Aorta (tissue), 5 donors: ENCODE data around the gene RAB4B. TPM values are rescaled to one million over a fixed set of nuclear protein-coding genes. Genes with fewer than 3 reads are reported as not detected.
"Not testable (repeated sequence)": the region's sequence is repeated elsewhere in the genome, so short reads cannot be mapped to it uniquely, and the experiment has no call there.

Source experiments
- ATAC-seq: fragments of 200-7000 bp; cut with Tn5 transposase; one replicate; pipeline ENCODE4 v1.9.1; 2022; ENCODE audit warnings: moderate library complexity; ENCODE audit not compliant: low FRiP score
- DNase-seq, 2 donors: peaks; one replicate each; pipeline ENCODE4 v3.0.0-alpha.2; 2020
- H3K27ac ChIP-seq, 2 donors: one replicate each; pipeline ENCODE4 v1.5.1; 2013; ENCODE audit warnings: low read length in 2 of 2, mild to moderate bottlenecking in 2 of 2, moderate library complexity in 2 of 2, control low read depth in 1 of 2, inconsistent platforms in 1 of 2, low read depth in 1 of 2
- H3K27me3 ChIP-seq, 2 donors: one replicate each; pipeline ENCODE4 v1.6.1; 2013; ENCODE audit warnings: control low read depth in 1 of 2, low read length in 1 of 2, mild to moderate bottlenecking in 1 of 2, moderate library complexity in 1 of 2; ENCODE audit not compliant: insufficient read depth in 2 of 2, control insufficient read depth in 1 of 2
- H3K36me3 ChIP-seq, 2 donors: one replicate each; pipeline ENCODE4 v1.6.1; 2013; ENCODE audit warnings: control low read depth in 1 of 2, low read length in 1 of 2, mild to moderate bottlenecking in 1 of 2; ENCODE audit not compliant: insufficient read depth in 2 of 2, control insufficient read depth in 1 of 2
- H3K4me1 ChIP-seq, 2 donors: one replicate each; pipeline ENCODE4 v1.6.1; 2013; ENCODE audit warnings: low read length in 2 of 2, control low read depth in 1 of 2, mild to moderate bottlenecking in 1 of 2, moderate library complexity in 1 of 2; ENCODE audit not compliant: insufficient read depth in 2 of 2, control insufficient read depth in 1 of 2
- H3K4me3 ChIP-seq, 2 donors: one replicate each; pipeline ENCODE4 v1.5.1; 2013; ENCODE audit warnings: low read length in 2 of 2, control low read depth in 1 of 2, mild to moderate bottlenecking in 1 of 2
- H3K9me3 ChIP-seq: one replicate; pipeline ENCODE4 v1.6.1; 2013; ENCODE audit warnings: mild to moderate bottlenecking, low read length; ENCODE audit not compliant: control insufficient read depth
- WGBS, 2 donors: extraction: QIAGEN DNeasy Blood & Tissue Kit; methylation state at CpG; one replicate each; pipeline ENCODE4 v1.1.7; 2013; 5-methylcytosine and 5-hydroxymethylcytosine counted together
- intact Hi-C, 2 donors: fragments of 100-400 bp; cut with DNase I; formaldehyde crosslinking; loops; one replicate each; pipeline versions ENCODE4 v1.14.2 to v1.15.0; 2022
- polyA plus RNA-seq, 2 donors: library from polyadenylated mRNA; stranded (reverse); fragments of 200-250 nt; gene quantifications; one replicate each; pipeline ENCODE4 v1.2.3, GENCODE V29; 2013
- total RNA-seq, 2 donors: library from RNA; stranded (reverse); fragmentation: NEBNext Ultra II Directional; extraction: Animal tissue kit (Norgen Biotek cat#: 25700); gene quantifications; one replicate each; pipeline ENCODE4 v1.2.1, GENCODE V29; 2021
- donor health status: healthy with polysubstance abuse.
- donor health status: Bipolar disorder and iron deficiency.
- donor health status: DM: no; HTN: no; CAD: no.
- donor health status: DM: no; HTN: no; CAD: no.
- donor health status: DM: yes; HTN: yes; CAD: no.

RAB4B gene
- total and polyA plus RNA-seq, 4 donors = 19.3 to 67.2 (median 30.7) TPM

- Histone ChIP-seq H3K36me3 (peaks cover 6 to 10% of the 10 kb centered on the region in 2 donors), H3K4me1 (no peaks in the 10 kb centered on the region), H3K27ac (no peak overlapping the region), H3K27me3 (no peaks in the 10 kb centered on the region), H3K9me3 (no peaks in the 10 kb centered on the region), H3K4me3 (no peak overlapping the region)
- no peak for ATAC-seq
- intact Hi-C loops = no loop called here
- 92 to 93% methylated on average over 3 of the region's 3 CpGs for WGBS, 2 donors
- DNase-seq = no peak
These were observed 22.8 kb upstream of the RAB4B start for GRCh38 chr19:40755248-40755624.

- no peaks in the 10 kb centered on the region for H3K27me3 ChIP-seq
- no peak for ATAC-seq
- H3K36me3 ChIP-seq = peaks cover 9 to 10% of the 10 kb centered on the region in 2 donors
- no peaks in the 10 kb centered on the region for H3K4me1 ChIP-seq
- 95 to 97% methylated on average over 8 of the region's 8 CpGs for whole genome bisulfite sequencing, 2 donors
- intact Hi-C loops = no loop called here
- no peak overlapping the region for H3K4me3 ChIP-seq
- no peaks in the 10 kb centered on the region for H3K9me3 ChIP-seq
- DNase-seq = no peak
- no peak overlapping the region for H3K27ac ChIP-seq
These were observed 22.3 kb upstream of the RAB4B start for GRCh38 chr19:40755791-40756190.

GRCh38 chr19:40756502-40757110 is 21.4 kb upstream of the RAB4B start:
- DNase-seq (no peak), ATAC-seq (no peak)
- no peaks in the 10 kb centered on the region for H3K27me3 ChIP-seq
- H3K9me3 ChIP-seq = no peaks in the 10 kb centered on the region
- 77 to 78% methylated on average over 11 of the region's 11 CpGs for WGBS, 2 donors
- no peak overlapping the region for H3K27ac ChIP-seq
- intact Hi-C loops = no loop called here
- no peaks in the 10 kb centered on the region for H3K4me1 ChIP-seq
- H3K36me3 ChIP-seq = peaks cover 10% of the 10 kb centered on the region in 2 donors
- H3K4me3 ChIP-seq = no peak overlapping the region

- H3K27ac ChIP-seq = no peak overlapping the region
- intact Hi-C loops = no loop called here
- H3K4me3 ChIP-seq = no peak overlapping the region
- H3K36me3 ChIP-seq = peaks cover 10 to 24% of the 10 kb centered on the region in 2 donors
- no peaks in the 10 kb centered on the region for H3K27me3 ChIP-seq
- no peak for ATAC-seq
- H3K9me3 ChIP-seq = no peaks in the 10 kb centered on the region
- DNase-seq = no peak
- WGBS, 2 donors = 97 to 100% methylated on average over 3 of the region's 3 CpGs
- H3K4me1 ChIP-seq = no peaks in the 10 kb centered on the region
These were observed 19.6 kb upstream of the RAB4B start for GRCh38 chr19:40758491-40758890.

- Histone ChIP-seq H3K4me3 (no peak overlapping the region), H3K27me3 (no peaks in the 10 kb centered on the region), H3K27ac (no peak overlapping the region), H3K9me3 (no peaks in the 10 kb centered on the region), H3K36me3 (peaks cover 10 to 30% of the 10 kb centered on the region in 2 donors), H3K4me1 (no peaks in the 10 kb centered on the region)
- DNase-seq = no peak
- no peak for ATAC-seq
- WGBS, 2 donors = 85 to 89% methylated on average over 13 of the region's 13 CpGs
- intact Hi-C loops = no loop called here
These were observed 18.7 kb upstream of the RAB4B start for GRCh38 chr19:40759352-40759751.

GRCh38 chr19:40762754-40763470 is 15.1 kb upstream of the RAB4B start:
- Histone ChIP-seq H3K4me3 (no peak overlapping the region), H3K9me3 (no peaks in the 10 kb centered on the region), H3K27me3 (no peaks in the 10 kb centered on the region), H3K4me1 (no peaks in the 10 kb centered on the region), H3K27ac (no peak overlapping the region), H3K36me3 (peaks cover 10 to 34% of the 10 kb centered on the region in 2 donors)
- 90 to 92% methylated on average over 17 of the region's 17 CpGs for WGBS, 2 donors
- peak; percentile 11 for ATAC-seq
- DNase-seq = no peak
- intact Hi-C loops = no loop called here

GRCh38 chr19:40763526-40763925 is 14.5 kb upstream of the RAB4B start:
- H3K9me3 ChIP-seq = no peaks in the 10 kb centered on the region
- H3K4me3 ChIP-seq = no peak overlapping the region
- WGBS, 2 donors = 89% methylated on average over 7 of the region's 7 CpGs
- peaks cover 6 to 32% of the 10 kb centered on the region in 2 donors for H3K36me3 ChIP-seq
- intact Hi-C loops = no loop called here
- H3K27ac ChIP-seq = no peak overlapping the region
- no peaks in the 10 kb centered on the region for H3K4me1 ChIP-seq
- no peak for ATAC-seq
- no peak for DNase-seq
- no peaks in the 10 kb centered on the region for H3K27me3 ChIP-seq

- Histone ChIP-seq H3K27me3 (no peaks in the 10 kb centered on the region), H3K27ac (no peak overlapping the region), H3K4me3 (no peak overlapping the region), H3K4me1 (no peaks in the 10 kb centered on the region), H3K36me3 (peaks cover 6 to 32% of the 10 kb centered on the region in 2 donors), H3K9me3 (no peaks in the 10 kb centered on the region)
- 93% methylated on average over 10 of the region's 10 CpGs for WGBS, 2 donors
- intact Hi-C loops = no loop called here
- ATAC-seq (no peak), DNase-seq (no peak)
These were observed 14.1 kb upstream of the RAB4B start for GRCh38 chr19:40763963-40764362.

- peaks cover 0 to 26% of the 10 kb centered on the region in 2 donors for H3K36me3 ChIP-seq
- DNase-seq, intact Hi-C loops, H3K4me1 ChIP-seq, H3K27me3 ChIP-seq, H3K27ac ChIP-seq, ATAC-seq, H3K4me3 ChIP-seq, H3K9me3 ChIP-seq: not testable (repeated sequence)
- 93 to 95% methylated on average over 12 to 13 of the region's 13 CpGs for WGBS, 2 donors
These were observed 11.7 kb upstream of the RAB4B start for GRCh38 chr19:40766385-40766784.
